Measurements from ENCODE around the gene PNMA8A.
A peak's percentile ranks its signal among the peaks of the same experiment; 100 is the strongest.

Gene PNMA8A

DNA sequence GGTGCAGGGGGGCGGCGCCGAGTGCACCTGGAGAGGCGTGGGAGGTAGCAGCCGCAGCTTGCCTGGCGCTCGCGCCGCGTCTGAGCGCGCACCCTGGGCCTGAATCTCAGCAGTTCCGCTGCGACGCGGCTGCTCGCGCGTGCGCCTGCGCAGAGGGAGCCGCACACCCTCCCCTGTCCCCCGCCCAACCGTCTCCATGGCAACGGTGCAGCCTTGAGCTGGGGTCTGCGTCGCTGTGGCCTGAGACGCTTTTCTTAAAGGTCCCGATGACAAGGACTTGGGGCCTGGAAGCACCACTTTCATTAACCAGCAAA is 24.4 kb upstream of the PNMA8A start, which contains the start of gene PNMA8B:
Gene PNMA8B, minus strand, starts transcription at position 82 of the 314 bp plus-strand sequence. CDS start 402 bp downstream, outside the sequence.
- H3K4me3 Mint-ChIP-seq: peak within 1 kb of the TSS; percentile 82 to 86
- peak; percentile 19 to 32 for DNase-seq
- H3K27me3 Mint-ChIP-seq: peaks cover 67% of the 10 kb centered on the region
- peak; percentile 39 for ATAC-seq
- H3K27ac Mint-ChIP-seq: peak within 1 kb of the TSS in 1 of 2 donors; percentile 79
- H3K9me3 Mint-ChIP-seq: no peaks in the 10 kb centered on the region
- H3K4me1 Mint-ChIP-seq: peaks cover 43% of the 10 kb centered on the region

DNA sequence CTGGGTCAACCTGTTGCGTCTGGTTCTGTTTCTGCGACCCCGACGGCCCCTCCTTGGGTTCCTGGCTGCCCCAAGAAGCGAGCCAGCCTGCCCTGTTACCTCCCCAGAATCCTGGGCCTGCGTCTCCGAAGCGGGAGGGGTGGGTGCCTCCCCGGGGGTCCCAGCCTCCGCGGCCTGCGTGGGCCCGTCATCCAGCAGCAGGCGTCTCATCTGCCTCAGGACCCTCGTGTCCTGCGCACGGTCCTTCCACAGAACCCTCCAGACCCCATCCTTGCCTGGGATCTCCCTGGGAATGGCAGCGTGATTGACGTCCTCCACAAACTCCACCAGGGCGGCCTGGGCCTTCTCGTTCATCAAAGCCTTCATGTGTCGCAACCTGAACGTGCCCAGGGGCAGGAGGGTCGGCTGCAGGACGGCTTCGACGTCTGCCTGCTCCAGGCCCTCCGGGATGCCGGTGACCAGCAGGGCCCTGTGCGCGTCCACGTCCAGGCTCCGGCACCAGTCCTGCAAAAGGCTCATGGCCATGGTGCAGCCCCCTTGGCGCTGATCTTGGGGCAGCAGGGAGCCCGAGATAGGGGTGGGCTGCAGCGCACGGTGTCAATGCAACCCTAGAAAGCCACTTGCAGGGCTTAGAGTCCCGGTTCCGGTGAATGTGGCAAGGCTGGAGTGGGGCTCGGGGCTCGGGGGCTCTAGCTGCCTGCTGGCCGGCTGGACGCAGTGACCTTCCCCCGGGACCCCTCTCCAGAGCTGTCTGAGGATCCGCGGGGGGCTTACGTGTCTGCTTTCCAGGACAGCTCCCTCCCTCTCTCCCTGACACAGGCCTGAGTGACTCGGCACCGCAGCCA is 23.8 kb upstream of the PNMA8A start:
- Mint-ChIP-seq H3K27me3 (peaks cover 67% of the 10 kb centered on the region), H3K27ac (no peak overlapping the region), H3K9me3 (no peaks in the 10 kb centered on the region), H3K4me3 (peak overlapping the region; percentile 82 to 86), H3K4me1 (peaks cover 47% of the 10 kb centered on the region)
- DNase-seq: no peak
- ATAC-seq: no peak

DNA sequence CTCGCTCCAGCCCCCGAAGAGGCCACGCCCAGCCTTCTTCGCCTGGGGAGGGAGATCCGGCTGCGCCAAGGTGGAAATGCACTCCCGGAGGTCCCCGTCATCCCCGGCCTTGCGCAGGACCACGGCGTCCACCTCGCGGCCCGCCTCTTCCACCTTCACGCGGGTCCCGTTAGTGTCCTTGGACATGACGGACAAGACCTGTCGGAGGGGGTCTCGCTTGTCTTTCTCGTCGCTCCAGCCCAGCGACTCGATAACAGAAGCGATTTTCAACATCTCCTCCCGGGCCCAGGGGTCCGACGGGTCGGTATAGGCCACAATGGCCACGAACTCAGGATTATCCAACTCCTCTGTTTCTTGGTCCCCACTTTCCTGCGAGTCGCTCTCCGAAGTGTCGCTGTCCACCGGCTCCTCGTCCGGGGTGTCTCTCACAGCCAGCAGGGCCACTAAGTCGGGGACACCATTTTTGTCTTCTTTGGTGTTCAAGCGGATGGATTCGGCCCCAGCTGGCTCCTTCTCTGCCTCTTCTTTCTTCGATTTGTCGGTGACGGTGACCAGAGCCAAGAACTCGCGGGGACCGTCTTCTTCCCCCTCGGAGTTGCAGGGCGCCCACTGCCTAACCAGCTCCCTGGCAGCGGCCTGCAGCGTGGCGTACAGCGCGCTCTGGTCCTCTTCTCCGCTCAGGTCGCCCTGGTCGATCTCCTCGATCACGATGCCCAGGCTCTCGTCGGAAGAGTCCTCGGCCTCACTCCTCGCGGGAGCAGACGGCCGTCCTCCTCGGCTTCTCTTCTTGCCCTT is 23.0 kb upstream of the PNMA8A start:
- Mint-ChIP-seq H3K27ac (peak overlapping the region; percentile 56 to 98), H3K4me3 (peak overlapping the region; percentile 82 to 86), H3K4me1 (peaks cover 55% of the 10 kb centered on the region), H3K9me3 (no peaks in the 10 kb centered on the region), H3K27me3 (peaks cover 67% of the 10 kb centered on the region)
- DNase-seq (peak in 1 of 2 donors; percentile 20), ATAC-seq (no peak)

DNA sequence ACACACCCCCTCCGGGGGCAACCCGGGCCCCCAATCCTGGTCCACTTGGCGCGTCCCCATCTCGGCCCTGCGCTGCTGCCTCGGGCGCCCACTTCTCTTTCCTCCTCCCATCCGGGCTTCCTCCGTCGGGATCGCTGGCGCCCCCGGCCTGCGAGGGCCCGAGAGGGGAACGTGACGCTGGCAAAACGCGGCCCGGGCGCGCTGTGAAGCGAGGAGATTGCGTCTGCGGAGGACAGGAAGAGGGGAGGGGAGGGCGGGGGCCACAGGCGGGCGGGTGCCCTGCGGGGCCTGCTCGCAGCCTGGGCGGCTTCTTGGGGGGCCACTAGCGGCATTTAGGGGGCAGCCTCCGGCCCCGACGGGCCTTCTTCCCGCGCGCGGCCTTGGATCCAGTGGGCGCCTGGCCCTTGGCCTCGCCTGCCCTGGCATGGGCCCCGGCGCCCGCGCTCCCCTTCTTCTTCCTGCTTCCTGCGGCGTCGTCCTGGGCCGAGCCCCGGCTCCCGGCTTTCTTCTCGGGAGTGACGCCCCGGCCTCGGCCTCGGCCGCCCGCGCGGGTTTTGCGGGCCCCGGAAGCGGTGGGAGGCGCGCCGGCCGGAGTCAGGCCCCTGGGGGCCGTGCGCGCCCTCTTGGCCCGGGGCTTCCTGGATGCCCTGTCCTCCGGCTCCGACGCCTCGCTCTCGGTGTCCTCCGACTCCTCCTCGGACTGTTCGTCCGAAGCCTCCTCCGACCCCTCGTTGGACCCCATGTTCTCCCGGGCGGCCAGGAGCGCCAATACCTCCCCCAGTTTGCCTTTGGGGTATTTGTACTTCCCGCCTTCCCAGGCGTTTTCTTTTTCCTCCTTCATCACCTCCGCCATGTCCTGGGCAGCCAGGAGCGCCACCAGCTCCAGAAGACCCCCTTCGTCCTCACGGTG is 22.1 kb upstream of the PNMA8A start:
- H3K9me3 Mint-ChIP-seq: no peaks in the 10 kb centered on the region
- peak overlapping the region; percentile 90 to 98 for H3K27ac Mint-ChIP-seq
- H3K4me3 Mint-ChIP-seq: peak overlapping the region; percentile 82 to 86
- peaks cover 63% of the 10 kb centered on the region for H3K4me1 Mint-ChIP-seq
- peaks cover 71% of the 10 kb centered on the region for H3K27me3 Mint-ChIP-seq
- DNase-seq (peak; percentile 46 to 52), ATAC-seq (peak; percentile 63)

DNA sequence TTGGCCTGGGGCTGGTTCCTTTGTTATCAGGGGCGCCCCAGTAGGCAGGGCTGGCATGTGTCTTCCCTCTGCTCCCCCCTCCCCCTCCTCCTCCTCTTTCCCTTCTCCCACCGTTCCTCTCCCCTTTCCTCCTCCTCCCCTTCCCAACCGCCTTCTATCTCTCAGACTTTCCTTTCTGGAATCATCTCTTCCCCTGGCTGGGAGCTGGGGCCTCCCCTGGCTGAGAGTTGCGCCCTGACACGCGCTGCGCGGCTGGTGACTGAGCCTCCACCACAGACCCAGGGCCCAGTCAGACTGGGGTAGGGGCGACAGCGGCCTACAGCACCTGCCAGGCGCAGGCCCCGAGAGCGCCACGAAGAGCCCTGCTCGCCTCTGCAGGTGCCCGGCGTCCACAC is 21.5 kb upstream of the PNMA8A start:
- Mint-ChIP-seq H3K27ac (peak overlapping the region; percentile 89 to 90), H3K4me1 (peaks cover 70% of the 10 kb centered on the region), H3K9me3 (no peaks in the 10 kb centered on the region), H3K4me3 (peak overlapping the region; percentile 80 to 86), H3K27me3 (peaks cover 78% of the 10 kb centered on the region)
- DNase-seq: no peak
- peak; percentile 57 for ATAC-seq

DNA sequence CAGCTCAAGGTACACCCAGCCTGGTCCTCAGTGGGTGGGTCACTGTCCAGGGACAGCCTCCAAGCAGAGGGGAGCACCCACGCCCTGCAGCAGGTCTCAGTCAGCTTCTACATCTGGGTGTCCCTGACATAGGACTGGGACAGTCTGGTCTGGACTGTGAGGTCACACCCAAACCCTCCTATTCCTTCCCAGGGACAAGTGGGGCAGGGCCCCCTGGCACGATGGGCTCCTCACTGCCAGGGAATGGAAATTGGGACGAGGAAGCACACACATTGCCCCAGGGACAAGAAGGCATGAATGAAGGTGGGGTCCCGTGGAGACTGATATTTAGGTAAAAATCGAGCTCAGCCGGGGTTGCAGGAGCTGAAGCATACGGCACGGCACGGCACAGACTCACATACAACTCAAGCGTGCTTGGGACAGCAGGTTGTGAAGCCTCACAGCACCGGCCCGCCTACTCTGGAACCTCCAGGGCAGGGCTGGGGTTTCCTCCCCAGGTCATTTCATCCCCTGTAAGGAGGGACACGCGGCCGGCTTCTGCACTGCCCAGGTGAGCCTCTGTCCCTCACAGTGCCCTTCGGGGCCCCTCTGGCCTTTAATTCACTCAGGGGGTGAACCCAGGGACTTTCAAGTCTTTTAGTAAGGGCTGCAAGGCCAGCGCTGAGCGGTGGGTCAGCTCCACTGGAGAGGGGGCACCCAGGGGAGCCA is 20.8 kb upstream of the PNMA8A start:
- H3K27ac Mint-ChIP-seq: no peak overlapping the region
- peaks cover 85% of the 10 kb centered on the region for H3K27me3 Mint-ChIP-seq
- no peaks in the 10 kb centered on the region for H3K9me3 Mint-ChIP-seq
- no peak for ATAC-seq
- H3K4me3 Mint-ChIP-seq: peak overlapping the region in 1 of 2 donors; percentile 86
- peaks cover 77% of the 10 kb centered on the region for H3K4me1 Mint-ChIP-seq
- DNase-seq: no peak

DNA sequence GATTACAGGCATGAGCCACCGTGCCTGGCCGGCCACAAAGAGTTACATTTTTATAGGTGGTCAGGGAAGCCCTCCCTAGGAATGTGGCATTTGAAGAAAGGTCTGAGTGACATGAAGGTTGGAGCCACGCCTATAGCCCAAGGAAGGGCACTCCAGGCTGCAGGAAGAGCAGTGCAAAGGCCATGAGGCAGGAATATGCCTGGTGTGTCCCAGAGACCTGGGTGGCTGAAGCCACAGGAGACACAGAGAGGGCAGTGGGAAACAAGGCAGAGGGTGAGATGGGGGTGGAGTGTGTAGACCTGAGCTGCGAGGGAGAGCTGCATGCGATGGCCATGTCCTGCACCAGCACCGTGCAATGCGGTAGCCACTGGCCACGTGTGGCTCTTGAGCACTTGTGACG is 19.4 kb upstream of the PNMA8A start:
- H3K9me3 Mint-ChIP-seq: no peaks in the 10 kb centered on the region
- ATAC-seq: no peak
- DNase-seq: no peak
- no peak overlapping the region for H3K27ac Mint-ChIP-seq
- H3K4me3 Mint-ChIP-seq: no peak overlapping the region
- H3K27me3 Mint-ChIP-seq: peaks cover 96% of the 10 kb centered on the region
- H3K4me1 Mint-ChIP-seq: peaks cover 81% of the 10 kb centered on the region

DNA sequence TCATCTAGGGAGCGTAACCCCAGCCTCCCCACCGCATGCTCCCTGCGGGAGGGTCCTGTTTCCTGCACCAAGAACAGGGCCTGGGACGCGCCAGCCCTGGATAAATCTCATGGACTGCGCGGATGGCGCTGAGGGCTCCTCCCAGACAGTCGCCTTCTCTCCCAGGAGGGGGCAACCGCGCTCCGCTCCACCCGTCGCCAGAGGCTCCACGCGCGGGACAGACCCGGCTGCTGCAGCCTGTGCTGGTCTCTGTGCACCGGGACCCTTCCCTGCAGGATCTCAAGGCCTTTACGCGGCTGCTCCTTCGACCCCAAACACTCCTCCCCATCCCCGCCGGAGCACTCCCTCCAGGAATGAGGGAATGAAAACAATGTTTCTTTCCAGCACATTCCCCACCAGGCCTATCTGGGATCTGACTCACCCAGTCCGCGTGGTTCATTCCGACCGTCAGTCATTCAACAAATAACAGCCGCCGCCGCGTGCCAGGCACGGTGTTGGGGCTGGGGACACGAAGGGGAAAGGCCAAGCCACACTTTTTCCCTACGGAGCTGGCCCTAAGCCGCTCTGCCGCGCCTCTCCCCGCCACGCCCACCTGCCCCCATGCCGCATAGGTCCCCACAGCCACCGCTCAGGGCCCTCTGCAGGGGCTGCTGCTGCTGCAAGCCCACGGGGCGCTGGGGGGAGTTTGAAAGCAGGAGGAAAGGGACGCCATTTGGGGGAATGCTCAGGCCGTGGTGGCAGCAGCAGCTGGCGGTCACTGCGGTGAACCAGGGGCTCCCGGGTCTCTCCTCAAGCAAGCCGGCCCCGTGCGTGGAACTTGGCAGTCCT is 18.3 kb upstream of the PNMA8A start:
- H3K27me3 Mint-ChIP-seq: peaks cover 98% of the 10 kb centered on the region
- H3K4me3 Mint-ChIP-seq: peak overlapping the region; percentile 10 to 27
- H3K9me3 Mint-ChIP-seq: no peaks in the 10 kb centered on the region

DNA sequence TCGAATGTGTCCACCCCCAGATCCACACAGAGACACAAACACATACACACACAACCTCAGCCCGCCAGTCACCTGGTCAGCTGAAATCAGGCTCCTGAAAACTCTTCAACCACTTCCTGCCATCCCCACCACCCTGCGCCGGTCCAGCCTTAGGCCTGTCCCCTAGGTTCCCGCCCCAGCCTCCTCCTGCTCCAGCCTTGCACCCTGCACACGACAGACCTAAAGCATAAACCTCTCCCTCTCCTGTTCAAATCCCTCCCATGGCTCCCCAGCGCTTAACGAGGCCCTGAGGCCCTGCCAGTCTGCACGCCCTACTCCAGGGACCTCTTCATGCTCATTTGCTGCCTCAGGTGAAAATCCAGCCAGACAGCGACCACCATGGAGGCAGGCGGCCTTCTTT is 17.2 kb upstream of the PNMA8A start:
- ATAC-seq (no peak), DNase-seq (peak in 1 of 2 donors; percentile 16)
- Mint-ChIP-seq H3K9me3 (no peaks in the 10 kb centered on the region), H3K4me3 (no peak overlapping the region), H3K27ac (no peak overlapping the region), H3K4me1 (peaks cover 64% of the 10 kb centered on the region), H3K27me3 (peaks cover 97% of the 10 kb centered on the region)

More for the DNA sequence above, 18.3 kb upstream of the PNMA8A start:
- DNase-seq (peak in 1 of 2 donors; percentile 15), ATAC-seq (peak; percentile 33)
- H3K4me1 Mint-ChIP-seq: peaks cover 74% of the 10 kb centered on the region
- no peak overlapping the region for H3K27ac Mint-ChIP-seq

DNA sequence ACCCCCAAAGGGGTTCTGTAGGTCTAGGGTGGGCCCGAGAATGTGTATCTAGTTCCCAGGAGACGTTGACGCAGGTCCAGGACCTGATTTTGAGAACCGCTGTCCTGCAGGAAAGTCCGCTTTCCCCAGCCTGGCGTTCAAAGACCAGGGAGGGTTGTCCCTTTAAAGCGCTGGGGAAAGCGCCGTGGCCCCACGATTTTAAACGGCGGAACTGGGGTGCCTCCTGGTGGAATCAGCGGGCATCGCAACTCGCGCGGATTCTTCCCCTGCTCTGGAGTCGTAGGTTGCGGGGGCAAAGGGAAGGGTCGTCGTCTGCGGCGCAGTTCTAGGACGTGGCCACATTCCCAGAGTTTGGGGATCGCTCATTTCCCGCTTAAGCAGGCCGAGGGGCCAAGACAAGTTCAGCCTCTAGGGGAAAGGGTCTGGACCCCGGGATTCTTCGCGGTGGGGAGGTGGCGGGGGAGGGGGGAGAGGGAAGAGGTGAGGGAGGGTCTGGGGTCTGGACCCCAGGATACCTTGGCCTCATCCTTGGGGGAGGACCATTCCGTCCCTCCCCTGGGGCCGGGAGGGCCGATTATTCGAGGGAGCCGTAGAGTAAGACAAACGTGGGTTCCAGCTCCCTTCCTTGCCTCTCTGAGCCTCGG is 16.6 kb upstream of the PNMA8A start:
- H3K27ac Mint-ChIP-seq: peak overlapping the region in 1 of 2 donors; percentile 44

DNA sequence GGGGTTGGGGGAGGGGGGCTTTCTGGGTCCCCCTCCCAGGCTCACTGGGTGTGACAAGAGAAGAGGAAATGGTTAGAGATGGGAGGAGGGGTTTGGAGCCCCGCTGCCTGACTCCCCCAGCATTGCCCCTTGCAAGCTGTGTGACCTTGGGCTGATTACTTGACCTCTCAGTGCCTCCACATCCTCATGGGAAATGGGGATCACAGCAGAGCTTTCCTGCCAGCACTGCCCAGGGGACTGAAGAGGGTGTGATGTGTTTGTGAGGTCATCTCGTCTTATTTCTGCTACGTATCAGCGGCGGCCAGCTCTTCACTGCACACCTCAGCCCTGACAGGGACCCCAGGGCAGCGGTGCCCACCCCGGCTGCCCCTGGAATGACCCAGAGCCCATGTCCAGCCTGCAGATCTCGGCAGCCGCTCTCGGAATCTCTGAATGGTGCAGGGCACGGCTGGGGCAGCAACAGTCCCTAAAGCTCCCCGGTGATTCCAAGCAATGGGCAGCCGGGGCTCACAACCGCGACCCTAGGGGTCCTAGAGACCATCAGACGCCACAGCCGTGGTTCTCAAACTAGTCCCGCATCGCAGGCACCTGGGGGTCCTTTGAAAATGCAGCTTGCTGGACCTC is 15.9 kb upstream of the PNMA8A start:
- ATAC-seq (no peak), DNase-seq (no peak)
- Mint-ChIP-seq H3K27me3 (peaks cover 93% of the 10 kb centered on the region), H3K9me3 (no peaks in the 10 kb centered on the region), H3K4me3 (no peak overlapping the region), H3K4me1 (peaks cover 52% of the 10 kb centered on the region), H3K27ac (no peak overlapping the region)

More for the DNA sequence above, 16.6 kb upstream of the PNMA8A start:
- DNase-seq (peak; percentile 73 to 77), ATAC-seq (peak; percentile 78)
- Mint-ChIP-seq H3K27me3 (peaks cover 93% of the 10 kb centered on the region), H3K9me3 (no peaks in the 10 kb centered on the region), H3K4me1 (peaks cover 58% of the 10 kb centered on the region), H3K4me3 (no peak overlapping the region)

DNA sequence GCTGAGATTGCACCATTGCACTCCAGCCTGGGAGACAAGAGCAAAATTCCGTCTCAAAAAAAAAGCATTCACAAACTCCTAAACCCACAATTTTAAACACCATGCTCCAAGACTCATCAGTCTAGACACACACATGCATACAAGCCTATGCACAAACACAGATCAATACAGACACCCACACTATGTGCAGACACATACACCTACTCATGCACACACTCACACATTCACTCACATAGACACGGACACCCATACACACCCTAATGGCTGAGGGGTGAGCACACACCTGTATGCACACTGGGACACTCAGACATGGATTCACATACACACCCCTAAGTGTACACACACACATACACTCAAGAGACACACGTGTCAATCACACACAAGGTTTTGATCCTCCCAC is 15.0 kb upstream of the PNMA8A start:
- no peak overlapping the region for H3K27ac Mint-ChIP-seq
- H3K27me3 Mint-ChIP-seq: peaks cover 93% of the 10 kb centered on the region
- H3K4me3 Mint-ChIP-seq: no peak overlapping the region
- H3K9me3 Mint-ChIP-seq: no peaks in the 10 kb centered on the region
- DNase-seq (no peak), ATAC-seq (no peak)
- H3K4me1 Mint-ChIP-seq: peaks cover 45% of the 10 kb centered on the region

DNA sequence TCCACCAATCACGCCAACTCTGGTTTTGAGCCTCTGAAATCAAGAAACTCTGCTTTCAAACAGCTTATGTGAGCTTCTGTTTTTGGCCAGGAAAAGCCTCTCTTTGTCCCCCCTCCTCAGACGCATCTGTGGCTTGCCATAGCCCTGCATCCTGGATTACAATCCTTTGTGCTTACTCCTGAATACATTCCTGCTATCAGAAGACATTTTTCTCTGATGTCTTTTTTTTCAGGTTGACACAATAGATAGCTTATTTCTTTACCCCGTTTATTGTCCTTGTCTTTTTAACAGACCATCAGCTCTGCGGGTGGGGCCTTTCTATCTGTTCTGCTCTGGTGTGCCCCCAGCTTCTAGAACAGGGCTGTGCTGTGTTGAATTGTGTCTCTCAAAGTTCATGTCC is 13.3 kb upstream of the PNMA8A start:
- Mint-ChIP-seq H3K27me3 (peaks cover 85% of the 10 kb centered on the region), H3K9me3 (no peaks in the 10 kb centered on the region), H3K27ac (no peak overlapping the region), H3K4me1 (peaks cover 30% of the 10 kb centered on the region), H3K4me3 (no peak overlapping the region)
- DNase-seq (no peak), ATAC-seq (no peak)
